GM12864 (cell line): ENCODE measurements around the gene TMEM135.
"Not testable (repeated sequence)": the region's sequence is repeated elsewhere in the genome, so short reads cannot be mapped to it uniquely, and the experiment has no call there.

Experiments used
- DNase-seq: peaks from one replicate; pipeline ENCODE4 v3.0.0-alpha.2; 2011; ENCODE audit warnings: low read depth
- H3K4me3 ChIP-seq: 2 replicates; pipeline ENCODE4 v1.5.1; 2011; ENCODE audit warnings: mild to moderate bottlenecking, low read depth, low read length, control low read depth
- CTCF ChIP-seq: IDR thresholded peaks from 2 replicates; pipeline ENCODE4 v1.5.1; 2011; ENCODE audit warnings: low read depth, mild to moderate bottlenecking, moderate library complexity, low read length, control low read depth, inconsistent platforms; ENCODE audit errors: missing control alignments

TMEM135 gene

GRCh38 chr11:87037450-87038234, at the start of gene TMEM135:
Gene TMEM135, plus strand, starts transcription at chr11:87037934. Its CDS starts 112 bp downstream, at chr11:87038046.
- TF ChIP-seq CTCF: peak; percentile 1
- DNase-seq: peak; percentile 85
- peak within 1 kb of the TSS; percentile 87 for H3K4me3 ChIP-seq

- no peak for DNase-seq
- H3K4me3 ChIP-seq: no peak overlapping the region
- no peak for TF ChIP-seq CTCF
Observed at GRCh38 chr11:86988351-86988881, 49.3 kb upstream of the TMEM135 start.

- DNase-seq: no peak
- TF ChIP-seq CTCF: no peak
- H3K4me3 ChIP-seq: no peak overlapping the region
Observed at GRCh38 chr11:86990031-86990430, 47.7 kb upstream of the TMEM135 start.

- no peak overlapping the region for H3K4me3 ChIP-seq
- DNase-seq: no peak
- no peak for TF ChIP-seq CTCF
Observed at GRCh38 chr11:86990515-86990914, 47.2 kb upstream of the TMEM135 start.

GRCh38 chr11:86991341-86991740, 46.4 kb upstream of the TMEM135 start:
- no peak for DNase-seq
- no peak for TF ChIP-seq CTCF
- no peak overlapping the region for H3K4me3 ChIP-seq

GRCh38 chr11:86992340-86992739, 45.4 kb upstream of the TMEM135 start:
- H3K4me3 ChIP-seq, DNase-seq: not testable (repeated sequence)

GRCh38 chr11:86993031-86993430, 44.7 kb upstream of the TMEM135 start:
- DNase-seq: no peak
- no peak overlapping the region for H3K4me3 ChIP-seq
- no peak for TF ChIP-seq CTCF
